ENCODE data around the gene GLB1L. TPM values are rescaled to one million over a fixed set of nuclear protein-coding genes. Genes with fewer than 3 reads are reported as not detected.
A peak's percentile ranks its signal among the peaks of the same experiment; 100 is the strongest.
"Not testable (repeated sequence)": the region's sequence is repeated elsewhere in the genome, so short reads cannot be mapped to it uniquely, and the experiment has no call there.

GLB1L gene
- total and polyA plus RNA-seq, 2 experiments from 2014 or later: 3.4 to 13.5 TPM

DNA sequence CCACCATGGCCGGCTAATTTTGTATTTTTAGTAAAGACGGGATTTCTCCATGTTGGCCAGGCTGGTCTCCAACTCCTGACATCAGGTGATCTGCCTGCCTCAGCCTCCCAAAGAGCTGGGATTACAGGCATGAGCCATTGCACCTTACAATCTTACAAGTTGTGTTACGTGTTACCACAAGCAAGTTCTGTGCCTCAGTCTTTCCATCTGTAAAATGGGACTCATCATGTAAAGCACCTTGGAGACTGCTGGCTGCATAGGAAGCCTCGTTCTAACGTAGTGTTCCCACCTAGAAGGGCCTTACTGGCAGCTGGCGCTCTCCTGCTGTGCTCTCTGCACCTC is 43.9 kb upstream of the GLB1L start:
- Histone ChIP-seq H3K4me2 (ENCODE audit: unreplicated experiment) (peak overlapping the region; percentile 30), H3K9me3 (ENCODE audit: low read depth) (no peaks in the 10 kb centered on the region), H2AFZ (no peak overlapping the region), H3K36me3 (ENCODE audit: low read depth) (no peaks in the 10 kb centered on the region), H3F3A (ENCODE audit: insufficient read depth) (peaks cover 8% of the 10 kb centered on the region), H3K27me3 (replicated peaks; ENCODE audit: insufficient read depth) (no peaks in the 10 kb centered on the region), H3K4me3 (no peak overlapping the region), H3K9me2 (ENCODE audit: insufficient read depth) (no peaks in the 10 kb centered on the region), H3K9ac (peak overlapping the region; percentile 22; the same call in 1 of the 2 replicates), H3K4me1 (ENCODE audit: insufficient read depth) (peaks cover 22% of the 10 kb centered on the region), H4K20me1 (ENCODE audit: insufficient read depth) (no peaks in the 10 kb centered on the region), H3K27ac (peak overlapping the region; percentile 63), H3K79me2 (ENCODE audit: insufficient read depth) (no peaks in the 10 kb centered on the region)
- WGBS, 2 experiments (ENCODE audit: low coverage in 1 of 2, low lambda C conversion rate in 2 of 2, missing lambda C conversion rate in 2 of 2): 55 to 59% methylated on average over 6 of the region's 6 CpGs
- in situ Hi-C loops (cut with MboI): no loop called here
- no peak for DNase-seq
- no peak for TF ChIP-seq EZH2phosphoT487 (IDR thresholded peaks at IDR 0.05; ENCODE audit: insufficient read depth, low read depth)
- no peak for TF ChIP-seq EZH2 (IDR thresholded peaks at IDR 0.05; ENCODE audit: insufficient read depth, poor library complexity, severe bottlenecking)

DNA sequence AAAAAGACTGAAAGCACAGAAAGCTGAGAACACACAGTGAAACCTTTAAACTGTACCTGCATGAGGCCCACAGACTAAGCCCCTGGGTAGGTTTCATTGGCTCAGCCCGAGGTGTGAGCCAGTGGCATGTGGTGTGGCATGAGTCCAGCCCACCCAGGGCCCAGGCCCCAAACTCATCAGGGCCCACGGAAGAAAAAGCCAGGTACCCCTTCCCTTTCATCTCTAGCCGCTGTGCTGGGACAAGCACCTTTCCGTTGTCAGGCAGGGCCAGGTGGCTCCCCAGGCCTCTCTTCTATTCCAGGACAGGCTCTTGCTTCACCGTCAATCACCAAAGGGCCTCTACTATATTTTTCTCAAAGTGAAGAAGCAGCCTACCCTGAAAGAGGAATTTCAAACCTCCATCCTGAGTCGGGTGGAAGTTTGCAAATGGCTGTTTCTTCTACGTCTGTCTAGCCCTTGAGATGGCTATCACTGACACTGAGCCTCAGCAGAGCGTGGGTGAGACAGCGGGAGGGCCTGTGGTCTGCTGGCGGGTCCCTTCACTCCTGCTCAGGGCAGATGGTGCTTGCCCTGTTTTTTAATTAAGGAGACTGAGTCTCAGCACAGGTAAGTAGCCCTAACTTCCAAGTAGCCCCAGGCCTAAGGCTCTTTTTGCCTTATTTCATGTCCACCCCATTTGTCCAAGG is 42.5 kb upstream of the GLB1L start:
- Histone ChIP-seq H3K9me3 (ENCODE audit: low read depth) (no peaks in the 10 kb centered on the region), H3K9ac (no peak overlapping the region), H3K4me3 (no peak overlapping the region), H3F3A (ENCODE audit: insufficient read depth) (peaks cover 8% of the 10 kb centered on the region), H4K20me1 (ENCODE audit: insufficient read depth) (no peaks in the 10 kb centered on the region), H3K27me3 (replicated peaks; ENCODE audit: insufficient read depth) (no peaks in the 10 kb centered on the region), H3K27ac (no peak overlapping the region), H3K4me1 (ENCODE audit: insufficient read depth) (peaks cover 22% of the 10 kb centered on the region), H3K4me2 (ENCODE audit: unreplicated experiment) (no peak overlapping the region), H2AFZ (no peak overlapping the region), H3K36me3 (ENCODE audit: low read depth) (no peaks in the 10 kb centered on the region), H3K79me2 (ENCODE audit: insufficient read depth) (no peaks in the 10 kb centered on the region), H3K9me2 (ENCODE audit: insufficient read depth) (no peaks in the 10 kb centered on the region)
- no peak for DNase-seq
- TF ChIP-seq EZH2 (IDR thresholded peaks at IDR 0.05; ENCODE audit: insufficient read depth, poor library complexity, severe bottlenecking): no peak
- no peak for TF ChIP-seq EZH2phosphoT487 (IDR thresholded peaks at IDR 0.05; ENCODE audit: insufficient read depth, low read depth)
- in situ Hi-C loops (cut with MboI): no loop called here
- 90 to 95% methylated on average over 10 of the region's 10 CpGs for WGBS, 2 experiments (ENCODE audit: low coverage in 1 of 2, low lambda C conversion rate in 2 of 2, missing lambda C conversion rate in 2 of 2)

DNA sequence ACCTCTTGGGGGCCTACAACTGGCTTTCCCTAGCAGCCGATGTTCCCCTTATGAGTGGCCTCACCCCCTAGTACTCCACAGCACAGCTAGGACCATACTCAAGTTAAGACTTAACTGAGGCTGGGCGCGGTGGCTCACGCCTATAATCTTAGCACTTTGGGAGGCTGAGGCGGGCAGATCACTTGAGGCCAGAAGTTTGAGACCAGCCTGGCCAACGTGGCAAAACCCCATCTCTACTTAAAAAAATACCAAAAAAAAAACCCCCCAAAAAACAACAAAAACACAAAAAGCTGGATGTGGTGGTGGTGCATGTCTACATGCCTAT is 41.8 kb upstream of the GLB1L start:
- H3K4me1 ChIP-seq (ENCODE audit: insufficient read depth): peaks cover 22% of the 10 kb centered on the region
- H3K27me3 ChIP-seq (replicated peaks; ENCODE audit: insufficient read depth); H3K4me3 ChIP-seq; H3F3A ChIP-seq (ENCODE audit: insufficient read depth); H3K4me2 ChIP-seq (ENCODE audit: unreplicated experiment); H3K9ac ChIP-seq; H3K9me3 ChIP-seq (ENCODE audit: low read depth); DNase-seq; H2AFZ ChIP-seq; H4K20me1 ChIP-seq (ENCODE audit: insufficient read depth); H3K9me2 ChIP-seq (ENCODE audit: insufficient read depth); H3K27ac ChIP-seq; in situ Hi-C loops (cut with MboI); H3K79me2 ChIP-seq (ENCODE audit: insufficient read depth); H3K36me3 ChIP-seq (ENCODE audit: low read depth): not testable (repeated sequence)
- 87 to 93% methylated on average over 5 to 6 of the region's 6 CpGs for WGBS, 2 experiments (ENCODE audit: low coverage in 1 of 2, low lambda C conversion rate in 2 of 2, missing lambda C conversion rate in 2 of 2)

DNA sequence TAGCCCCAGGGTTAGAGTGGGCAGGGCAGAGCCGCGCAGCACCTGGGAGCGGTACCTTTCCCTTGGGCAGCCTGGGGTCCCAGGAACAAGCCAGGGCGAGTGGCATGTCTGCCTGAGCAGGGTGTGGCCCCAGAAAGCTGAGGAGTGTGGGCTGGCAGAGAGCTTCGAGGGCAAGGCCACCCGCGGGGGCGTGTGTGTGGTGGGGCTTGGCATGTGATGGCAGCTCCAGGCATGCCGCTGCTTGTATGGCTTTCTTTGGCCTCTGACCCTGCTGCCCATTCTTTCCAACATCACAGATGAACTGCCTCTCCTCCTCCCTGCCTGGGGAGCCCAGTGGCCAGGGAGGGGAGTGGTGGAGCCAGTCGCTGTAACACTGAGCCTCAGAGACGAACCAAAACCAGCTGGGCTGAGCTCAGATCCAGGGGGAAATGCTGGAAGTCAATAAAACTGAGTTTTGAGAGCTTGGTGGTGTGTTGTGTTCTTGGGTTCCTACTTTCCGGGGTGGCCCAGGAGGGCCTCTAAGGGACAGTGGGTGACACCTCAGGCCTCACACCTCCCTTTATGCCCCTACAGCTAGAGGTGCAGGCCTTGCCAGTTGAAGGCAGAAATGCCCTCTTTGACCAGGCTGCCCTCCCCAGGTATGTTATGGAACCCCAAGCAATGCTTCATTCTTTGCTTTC is 41.3 kb upstream of the GLB1L start:
- no peaks in the 10 kb centered on the region for H3K9me3 ChIP-seq (ENCODE audit: low read depth)
- no peaks in the 10 kb centered on the region for H4K20me1 ChIP-seq (ENCODE audit: insufficient read depth)
- peaks cover 8% of the 10 kb centered on the region for H3F3A ChIP-seq (ENCODE audit: insufficient read depth)
- no peaks in the 10 kb centered on the region for H3K79me2 ChIP-seq (ENCODE audit: insufficient read depth)
- in situ Hi-C loops (cut with MboI): no loop called here
- 46% methylated on average over 12 of the region's 12 CpGs for WGBS, 2 experiments (ENCODE audit: low coverage in 1 of 2, low lambda C conversion rate in 2 of 2, missing lambda C conversion rate in 2 of 2)
- no peaks in the 10 kb centered on the region for H3K9me2 ChIP-seq (ENCODE audit: insufficient read depth)
- peak; percentile 53 for DNase-seq
- H3K4me1 ChIP-seq (ENCODE audit: insufficient read depth): peaks cover 22% of the 10 kb centered on the region
- H3K27me3 ChIP-seq (replicated peaks; ENCODE audit: insufficient read depth): no peaks in the 10 kb centered on the region
- no peak overlapping the region for H2AFZ ChIP-seq
- no peak for TF ChIP-seq EZH2phosphoT487 (IDR thresholded peaks at IDR 0.05; ENCODE audit: insufficient read depth, low read depth)
- no peak for TF ChIP-seq EZH2 (IDR thresholded peaks at IDR 0.05; ENCODE audit: insufficient read depth, poor library complexity, severe bottlenecking)
- H3K36me3 ChIP-seq (ENCODE audit: low read depth): no peaks in the 10 kb centered on the region
- no peak overlapping the region for H3K4me3 ChIP-seq
- H3K9ac ChIP-seq: peak overlapping the region; percentile 33; the same call in 1 of the 2 replicates
- no peak overlapping the region for H3K4me2 ChIP-seq (ENCODE audit: unreplicated experiment)
- peak overlapping the region; percentile 45 for H3K27ac ChIP-seq
